ENCODE results near the gene PDIA5. TPM values are rescaled to one million over a fixed set of nuclear protein-coding genes. Genes with fewer than 3 reads are reported as not detected.

The PDIA5 gene
- total RNA-seq, 1 experiment from 2014 or later: 50.8 TPM

- RAD21 ChIA-PET (ENCODE audit: low non-redundant PET in 1 of 2, low total read pairs in 2 of 2, uncharacterized antibody in 2 of 2, unreplicated experiment in 2 of 2): no interaction called here
- no peak for ATAC-seq
Observed at GRCh38 chr3:123169492-123169929, 102.7 kb downstream of the PDIA5 start.

More at GRCh38 chr3:123169492-123169929, 102.7 kb downstream of the PDIA5 start:
- intact Hi-C loops (cut with micrococcal nuclease): no loop called here
- H2AFZ ChIP-seq (ENCODE audit: low read depth, low read length, poor library complexity, severe bottlenecking): no peak overlapping the region
- CTCF ChIA-PET: no interaction called here
- no peaks in the 10 kb centered on the region for H3K9me2 ChIP-seq (ENCODE audit: insufficient read depth)
- H3K79me2 ChIP-seq (ENCODE audit: insufficient read depth, low read length): no peaks in the 10 kb centered on the region
- no peak overlapping the region for H3K9ac ChIP-seq (ENCODE audit: low read length)
- POLR2A ChIA-PET: no interaction called here
- no peaks in the 10 kb centered on the region for H3K4me1 ChIP-seq (ENCODE audit: control insufficient read depth in 1 of 2, insufficient read depth in 2 of 2, low read length in 2 of 2)
- H4K20me1 ChIP-seq (ENCODE audit: insufficient read depth): no peaks in the 10 kb centered on the region; the same call in 1 of the 2 replicates
- H3K36me3 ChIP-seq (ENCODE audit: control insufficient read depth in 1 of 2, insufficient read depth in 2 of 2, low read length in 2 of 2): peaks cover 2 to 8% of the 10 kb centered on the region in 2 experiments; a peak in 3 of 4 replicates
- no peaks in the 10 kb centered on the region for H3K27me3 ChIP-seq (ENCODE audit: insufficient read depth, low read length)
- H3K27ac ChIP-seq (ENCODE audit: low read depth, low read length): no peak overlapping the region
- no peak overlapping the region for H3K4me3 ChIP-seq (replicated peaks in 1 of 2; ENCODE audit: low read depth in 1 of 2, low read length in 2 of 2)
- TF ChIP-seq SP1 (IDR thresholded peaks at IDR 0.05; ENCODE audit: low read depth) (no peak), CEBPB (IDR thresholded peaks at IDR 0.05; ENCODE audit: low read depth) (no peak), ELF1 (IDR thresholded peaks at IDR 0.05; ENCODE audit: borderline replicate concordance, low read depth) (no peak), ZBTB33 (IDR thresholded peaks at IDR 0.05; ENCODE audit: extremely low read depth, insufficient replicate concordance, low read length) (no peak), EZH2 (IDR thresholded peaks at IDR 0.05) (no peak), JUND (IDR thresholded peaks at IDR 0.05) (no peak), SRF (IDR thresholded peaks at IDR 0.05; ENCODE audit: low read depth) (no peak), CTCF (IDR thresholded peaks at IDR 0.05 in 2 of 3, conservative IDR thresholded peaks at IDR 0.05 in 1 of 3; ENCODE audit: borderline replicate concordance in 1 of 3, insufficient read depth in 1 of 3, low read depth in 2 of 3, low read length in 2 of 3) (no peak), ATF3 (IDR thresholded peaks at IDR 0.05) (no peak), EZH2phosphoT487 (IDR thresholded peaks at IDR 0.05; ENCODE audit: borderline replicate concordance) (no peak), FOSL1 (IDR thresholded peaks at IDR 0.05; ENCODE audit: low read depth) (no peak), SIN3A (IDR thresholded peaks at IDR 0.05; ENCODE audit: low read depth) (no peak), POLR2A (IDR thresholded peaks at IDR 0.05; ENCODE audit: borderline replicate concordance, extremely low read depth, insufficient read depth, insufficient read length) (no peak), POLR2AphosphoS5 (IDR thresholded peaks at IDR 0.05; ENCODE audit: low read depth, low read length) (no peak), MAX (IDR thresholded peaks at IDR 0.05) (no peak), RAD21 (IDR thresholded peaks at IDR 0.05; ENCODE audit: low read depth) (no peak)
- DNase-seq (ENCODE audit: low read depth, low spot score): no peak
- BruUV-seq (replicated peaks): no TSS peak
- H3K9me3 ChIP-seq (ENCODE audit: control insufficient read depth in 1 of 2, insufficient read depth in 1 of 2, low read depth in 1 of 2, low read length in 2 of 2): no peaks in the 10 kb centered on the region
- no peak overlapping the region for H3K4me2 ChIP-seq (ENCODE audit: low read length)

All from HCT116 (cell line).